Measurements from ENCODE around the gene GPX4. TPM values are rescaled to one million over a fixed set of nuclear protein-coding genes. Genes with fewer than 3 reads are reported as not detected.
A peak's percentile ranks its signal among the peaks of the same experiment; 100 is the strongest.

Gene GPX4
- total and polyA plus RNA-seq, 2 of the 13 experiments (the other 11 are each of a cell fraction or from before 2014, with no cell fraction given), result 535 to 613 TPM

DNA sequence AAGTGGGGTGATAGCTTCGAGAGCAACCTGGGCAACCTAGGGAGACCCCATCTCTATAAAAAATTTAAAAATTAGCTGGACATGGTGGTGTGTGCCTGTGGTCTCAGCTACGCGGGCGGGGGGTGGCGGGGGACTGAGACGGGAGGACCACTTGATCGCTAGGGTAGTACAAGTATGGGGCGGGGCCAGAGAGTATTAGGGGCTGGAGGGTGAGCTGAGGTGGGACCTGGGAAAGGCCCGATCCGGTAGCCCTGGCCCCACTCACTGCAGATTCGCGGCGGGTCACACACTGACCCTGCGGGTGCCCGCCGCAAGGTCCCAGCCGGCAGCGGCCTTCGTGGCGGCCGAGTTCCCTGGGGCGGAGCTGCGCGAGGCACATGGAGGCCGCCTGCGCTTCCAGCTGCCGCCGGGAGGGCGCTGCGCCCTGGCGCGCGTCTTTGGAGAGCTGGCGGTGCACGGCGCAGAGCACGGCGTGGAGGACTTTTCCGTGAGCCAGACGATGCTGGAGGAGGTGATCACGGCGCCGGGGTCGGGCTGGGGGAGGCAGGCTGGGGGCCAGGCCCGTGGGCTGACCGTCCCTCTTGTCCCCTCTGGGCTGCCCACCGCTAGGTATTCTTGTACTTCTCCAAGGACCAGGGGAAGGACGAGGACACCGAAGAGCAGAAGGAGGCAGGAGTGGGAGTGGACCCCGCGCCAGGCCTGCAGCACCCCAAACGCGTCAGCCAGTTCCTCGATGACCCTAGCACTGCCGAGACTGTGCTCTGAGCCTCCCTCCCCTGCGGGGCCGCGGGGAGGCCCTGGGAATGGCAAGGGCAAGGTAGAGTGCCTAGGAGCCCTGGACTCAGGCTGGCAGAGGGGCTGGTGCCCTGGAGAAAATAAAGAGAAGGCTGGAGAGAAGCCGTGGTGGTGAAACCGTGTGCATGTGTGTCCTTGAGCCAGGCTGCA, 38.9 kb upstream of the GPX4 start (continued):
- TF ChIP-seq SALL2 (CRISPR knock-in tag; IDR thresholded peaks at IDR 0.05) (no peak), PLRG1 (conservative IDR thresholded peaks at IDR 0.05) (no peak), CREB1 (IDR thresholded peaks at IDR 0.05) (no peak), CREB1 (CRISPR knock-in tag; IDR thresholded peaks at IDR 0.05) (no peak), LRRFIP1 (CRISPR knock-in tag; conservative IDR thresholded peaks at IDR 0.05) (no peak), ZNF749 (CRISPR knock-in tag; IDR thresholded peaks at IDR 0.05; ENCODE audit: borderline replicate concordance) (0 out of 2 replicates have a peak, but pooled peaks have one; percentile 6), HDAC6 (IDR thresholded peaks at IDR 0.05; ENCODE audit: low read depth, low read length) (no peak), FOXO4 (CRISPR knock-in tag; conservative IDR thresholded peaks at IDR 0.05) (no peak), ZNF781 (CRISPR knock-in tag; IDR thresholded peaks at IDR 0.05; ENCODE audit: borderline replicate concordance, not compliant biosample characterization) (no peak), ATF7-NPFF (CRISPR knock-in tag; IDR thresholded peaks at IDR 0.05; ENCODE audit: low read depth) (peak; percentile 58; the same call in 1 of the 2 replicates), KDM3A (CRISPR knock-in tag; IDR thresholded peaks at IDR 0.05; ENCODE audit: low read depth) (peak; percentile 40; the same call in 1 of the 2 replicates), ZBTB10 (CRISPR knock-in tag; IDR thresholded peaks at IDR 0.05; ENCODE audit: borderline replicate concordance) (no peak), SOX5 (CRISPR knock-in tag; IDR thresholded peaks at IDR 0.05; ENCODE audit: borderline replicate concordance) (peak; percentile 28; the same call in 1 of the 2 replicates), ERF (CRISPR knock-in tag; IDR thresholded peaks at IDR 0.05) (peak; percentile 33; the same call in 1 of the 2 replicates), ZNF792 (CRISPR knock-in tag; IDR thresholded peaks at IDR 0.05) (no peak), ZNF607 (CRISPR knock-in tag; IDR thresholded peaks at IDR 0.05; ENCODE audit: borderline replicate concordance) (no peak; the same call in 1 of the 2 replicates), MIXL1 (CRISPR knock-in tag; IDR thresholded peaks at IDR 0.05) (no peak), EHMT2 (IDR thresholded peaks at IDR 0.05; ENCODE audit: borderline replicate concordance, low read depth, low read length) (no peak), ZBTB38 (CRISPR knock-in tag; IDR thresholded peaks at IDR 0.05) (no peak)
- TF ChIP-seq, protein P1, sequence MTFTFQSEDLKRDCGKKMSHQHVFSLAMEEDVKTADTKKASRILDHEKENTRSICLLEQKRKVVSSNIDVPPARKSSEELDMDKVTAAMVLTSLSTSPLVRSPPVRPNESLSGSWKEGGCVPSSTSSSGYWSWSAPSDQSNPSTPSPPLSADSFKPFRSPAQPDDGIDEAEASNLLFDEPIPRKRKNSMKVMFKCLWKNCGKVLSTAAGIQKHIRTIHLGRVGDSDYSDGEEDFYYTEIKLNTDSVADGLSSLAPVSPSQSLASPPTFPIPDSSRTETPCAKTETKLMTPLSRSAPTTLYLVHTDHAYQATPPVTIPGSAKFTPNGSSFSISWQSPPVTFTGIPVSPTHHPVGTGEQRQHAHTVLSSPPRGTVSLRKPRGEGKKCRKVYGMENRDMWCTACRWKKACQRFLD (CRISPR knock-in tag; IDR thresholded peaks at IDR 0.05; ENCODE audit: borderline replicate concordance), result no peak
- TF ChIP-seq, protein P2, sequence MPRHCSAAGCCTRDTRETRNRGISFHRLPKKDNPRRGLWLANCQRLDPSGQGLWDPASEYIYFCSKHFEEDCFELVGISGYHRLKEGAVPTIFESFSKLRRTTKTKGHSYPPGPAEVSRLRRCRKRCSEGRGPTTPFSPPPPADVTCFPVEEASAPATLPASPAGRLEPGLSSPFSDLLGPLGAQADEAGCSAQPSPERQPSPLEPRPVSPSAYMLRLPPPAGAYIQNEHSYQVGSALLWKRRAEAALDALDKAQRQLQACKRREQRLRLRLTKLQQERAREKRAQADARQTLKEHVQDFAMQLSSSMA (CRISPR knock-in tag; IDR thresholded peaks at IDR 0.05), result peak; percentile 6; the same call in 1 of the 2 replicates
